Measurements from ENCODE around the gene IKZF1. TPM values are rescaled to one million over a fixed set of nuclear protein-coding genes. Genes with fewer than 3 reads are reported as not detected.

IKZF1 gene
- total and polyA plus RNA-seq, 2 of the 13 experiments (the other 11 are each of a cell fraction or from before 2014, with no cell fraction given): not detected

DNA sequence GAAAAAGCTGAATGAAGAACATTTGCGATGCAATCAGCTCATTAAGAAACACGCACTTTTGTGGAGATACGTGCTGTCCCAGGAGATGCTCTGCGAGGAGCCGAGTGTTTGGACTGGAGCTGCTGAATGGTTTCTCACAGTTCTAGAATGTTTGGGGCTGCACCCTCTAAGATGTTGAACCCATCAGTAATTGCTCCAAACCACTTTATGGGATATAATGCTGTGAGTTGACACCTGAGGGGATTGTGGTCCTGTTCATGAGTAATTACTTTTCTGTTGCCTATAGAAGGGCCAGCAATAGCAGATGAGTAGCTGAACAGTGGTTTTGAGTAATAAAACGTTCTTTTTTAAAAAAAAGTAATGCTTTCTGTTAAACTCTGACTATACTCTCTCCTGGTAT, 63.1 kb downstream of the IKZF1 start:
- no peak for DNase-seq (ENCODE audit: low spot score)
- Histone ChIP-seq H3K27ac (ENCODE audit: extremely low read length, insufficient read depth, low read length) (no peak overlapping the region), H3K4me1 (ENCODE audit: insufficient read depth, low read length) (no peaks in the 10 kb centered on the region), H3K79me2 (ENCODE audit: insufficient read depth, low read length) (no peaks in the 10 kb centered on the region), H3K36me3 (replicated peaks in 1 of 2; ENCODE audit: control insufficient read depth in 1 of 2, insufficient read depth in 2 of 2, low read length in 2 of 2) (no peaks in the 10 kb centered on the region), H3K9me3 (ENCODE audit: low read length) (peaks cover 18% of the 10 kb centered on the region), H4K20me1 (ENCODE audit: insufficient read depth, low read length) (no peaks in the 10 kb centered on the region), H3K4me2 (ENCODE audit: low read depth, low read length) (no peak overlapping the region), H3K4me3 (replicated peaks in 1 of 3; ENCODE audit: insufficient read depth in 1 of 3, low read depth in 2 of 3, low read length in 3 of 3) (no peak overlapping the region), H3K27me3 (ENCODE audit: control insufficient read depth in 1 of 2, insufficient read depth in 2 of 2, low read length in 2 of 2) (no peaks in the 10 kb centered on the region), H2AFZ (ENCODE audit: low read length) (no peak overlapping the region), H3K9ac (ENCODE audit: insufficient read depth, low read depth, low read length) (no peak overlapping the region)
- in situ Hi-C loops (cut with HindIII; ENCODE audit: extremely low pct_ligation_motif_present, low pct_unique_long_range_greater_than_20kb): no loop called here
- BruUV-seq (replicated peaks): no TSS peak
- 57% methylated on average over 5 of the region's 6 CpGs for WGBS (ENCODE audit: low lambda C conversion rate)
- no peak for ATAC-seq
- CTCF ChIA-PET (ENCODE audit: low intra/inter-chr PET ratio, low total read pairs): no interaction called here
- POLR2A ChIA-PET: no interaction called here
- intact Hi-C loops (cut with micrococcal nuclease; ENCODE audit: unreplicated experiment): no loop called here
- FAIRE-seq: no peak
- TF ChIP-seq ZFYVE20 (CRISPR knock-in tag; IDR thresholded peaks at IDR 0.05; ENCODE audit: borderline replicate concordance, low read depth): no peak
- no peak for TF ChIP-seq BATF2 (CRISPR knock-in tag; IDR thresholded peaks at IDR 0.05)
- no peak for TF ChIP-seq CAMTA2 (CRISPR knock-in tag; IDR thresholded peaks at IDR 0.05; ENCODE audit: borderline replicate concordance)
- TF ChIP-seq, protein P1, sequence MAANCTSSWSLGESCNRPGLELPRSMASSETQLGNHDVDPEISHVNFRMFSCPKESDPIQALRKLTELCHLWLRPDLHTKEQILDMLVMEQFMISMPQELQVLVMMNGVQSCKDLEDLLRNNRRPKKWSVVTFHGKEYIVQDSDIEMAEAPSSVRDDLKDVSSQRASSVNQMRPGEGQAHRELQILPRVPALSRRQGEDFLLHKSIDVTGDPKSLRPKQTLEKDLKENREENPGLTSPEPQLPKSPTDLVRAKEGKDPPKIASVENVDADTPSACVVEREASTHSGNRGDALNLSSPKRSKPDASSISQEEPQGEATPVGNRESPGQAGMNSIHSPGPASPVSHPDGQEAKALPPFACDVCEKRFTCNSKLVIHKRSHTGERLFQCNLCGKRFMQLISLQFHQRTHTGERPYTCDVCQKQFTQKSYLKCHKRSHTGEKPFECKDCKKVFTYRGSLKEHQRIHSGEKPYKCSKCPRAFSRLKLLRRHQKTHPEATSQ (CRISPR knock-in tag; IDR thresholded peaks at IDR 0.05; ENCODE audit: borderline replicate concordance): no peak
- no peak for TF ChIP-seq USF2 (IDR thresholded peaks at IDR 0.05; ENCODE audit: low read depth, low read length)
- no peak for TF ChIP-seq USF2 (CRISPR knock-in tag; IDR thresholded peaks at IDR 0.05; ENCODE audit: borderline replicate concordance)
- TF ChIP-seq ZNF557 (CRISPR knock-in tag; IDR thresholded peaks at IDR 0.05): no peak
- TF ChIP-seq, protein P2, sequence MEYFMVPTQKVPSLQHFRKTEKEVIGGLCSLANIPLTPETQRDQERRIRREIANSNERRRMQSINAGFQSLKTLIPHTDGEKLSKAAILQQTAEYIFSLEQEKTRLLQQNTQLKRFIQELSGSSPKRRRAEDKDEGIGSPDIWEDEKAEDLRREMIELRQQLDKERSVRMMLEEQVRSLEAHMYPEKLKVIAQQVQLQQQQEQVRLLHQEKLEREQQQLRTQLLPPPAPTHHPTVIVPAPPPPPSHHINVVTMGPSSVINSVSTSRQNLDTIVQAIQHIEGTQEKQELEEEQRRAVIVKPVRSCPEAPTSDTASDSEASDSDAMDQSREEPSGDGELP (IDR thresholded peaks at IDR 0.05; ENCODE audit: borderline replicate concordance, low read depth): no peak
- no peak for TF ChIP-seq CBX1 (IDR thresholded peaks at IDR 0.05; ENCODE audit: low read depth)
- no peak for TF ChIP-seq NBN (conservative IDR thresholded peaks at IDR 0.05)
- no peak for TF ChIP-seq EHMT2 (IDR thresholded peaks at IDR 0.05; ENCODE audit: borderline replicate concordance, low read depth, low read length)
- no peak for TF ChIP-seq SRSF9 (IDR thresholded peaks at IDR 0.05; ENCODE audit: borderline replicate concordance, insufficient read depth, low read depth, low read length, poor library complexity, severe bottlenecking)
- TF ChIP-seq HOXA7 (CRISPR knock-in tag; IDR thresholded peaks at IDR 0.05): no peak
- TF ChIP-seq, protein P3, sequence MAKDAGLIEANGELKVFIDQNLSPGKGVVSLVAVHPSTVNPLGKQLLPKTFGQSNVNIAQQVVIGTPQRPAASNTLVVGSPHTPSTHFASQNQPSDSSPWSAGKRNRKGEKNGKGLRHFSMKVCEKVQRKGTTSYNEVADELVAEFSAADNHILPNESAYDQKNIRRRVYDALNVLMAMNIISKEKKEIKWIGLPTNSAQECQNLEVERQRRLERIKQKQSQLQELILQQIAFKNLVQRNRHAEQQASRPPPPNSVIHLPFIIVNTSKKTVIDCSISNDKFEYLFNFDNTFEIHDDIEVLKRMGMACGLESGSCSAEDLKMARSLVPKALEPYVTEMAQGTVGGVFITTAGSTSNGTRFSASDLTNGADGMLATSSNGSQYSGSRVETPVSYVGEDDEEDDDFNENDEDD (CRISPR knock-in tag; IDR thresholded peaks at IDR 0.05; ENCODE audit: borderline replicate concordance): no peak
- TF ChIP-seq ZNF629 (CRISPR knock-in tag; conservative IDR thresholded peaks at IDR 0.05): no peak
- TF ChIP-seq ZNF781 (CRISPR knock-in tag; IDR thresholded peaks at IDR 0.05; ENCODE audit: borderline replicate concordance, not compliant biosample characterization): no peak
- no peak for TF ChIP-seq ZNF296 (CRISPR knock-in tag; conservative IDR thresholded peaks at IDR 0.05)
- TF ChIP-seq BRD4 (CRISPR knock-in tag; IDR thresholded peaks at IDR 0.05): no peak
- TF ChIP-seq PCBP1 (IDR thresholded peaks at IDR 0.05; ENCODE audit: borderline replicate concordance, low read depth, low read length): no peak
- no peak for TF ChIP-seq ZBTB38 (CRISPR knock-in tag; IDR thresholded peaks at IDR 0.05)
